ENCODE measurements around the gene COMMD4. TPM values are rescaled to one million over a fixed set of nuclear protein-coding genes. Genes with fewer than 3 reads are reported as not detected.
"Not testable (repeated sequence)": the region's sequence is repeated elsewhere in the genome, so short reads cannot be mapped to it uniquely, and the experiment has no call there.

The COMMD4 gene
- total and polyA plus RNA-seq, 5 donors from 2014 or later: 30.3 to 68.1 (median 47.5) TPM

- peaks cover 12 to 49% (median 20%) of the 10 kb centered on the region in 4 donors for H3K4me1 Mint-ChIP-seq
- H3K36me3 Mint-ChIP-seq: no peaks in the 10 kb centered on the region
- ATAC-seq (ENCODE audit: low read depth in 2 of 2) (no peak), DNase-seq (no peak)
- H3K9me3 Mint-ChIP-seq: peaks cover 0 to 11% (median 5%) of the 10 kb centered on the region in 7 donors
- peaks cover 0 to 18% of the 10 kb centered on the region in 2 experiments for H3K9me3 ChIP-seq (ENCODE audit: control insufficient read depth in 2 of 2, low read length in 2 of 2)
- no peaks in the 10 kb centered on the region for H3K27me3 ChIP-seq (ENCODE audit: control insufficient read depth, insufficient read depth, low read length)
- H3K4me3 ChIP-seq (ENCODE audit: low read depth, low read length): no peak overlapping the region
- H3K27me3 Mint-ChIP-seq: peaks cover 28% of the 10 kb centered on the region
- peak overlapping the region; percentile 60 for H3K27ac ChIP-seq (ENCODE audit: insufficient read depth, low read length, poor library complexity, severe bottlenecking)
- peaks cover 32% of the 10 kb centered on the region for H3K4me1 ChIP-seq (ENCODE audit: control insufficient read depth, insufficient read depth, low read length, poor library complexity, severe bottlenecking)
- H3K27ac Mint-ChIP-seq: peak overlapping the region in 2 of 3 donors; percentile 76 to 94
- H3K4me3 Mint-ChIP-seq: peak overlapping the region in 2 of 4 donors; percentile 83 to 89
- H3K36me3 ChIP-seq (ENCODE audit: control insufficient read depth, insufficient read depth, low read length): no peaks in the 10 kb centered on the region
Observed at GRCh38 chr15:75348034-75348561, 12.2 kb downstream of the COMMD4 start.

GRCh38 chr15:75348562-75349350 is 12.9 kb downstream of the COMMD4 start:
- peak overlapping the region; percentile 76 to 96 (median 82) for H3K27ac Mint-ChIP-seq
- no peak for DNase-seq
- Histone ChIP-seq H3K4me1 (ENCODE audit: control insufficient read depth, insufficient read depth, low read length, poor library complexity, severe bottlenecking) (peaks cover 32% of the 10 kb centered on the region), H3K36me3 (ENCODE audit: control insufficient read depth, insufficient read depth, low read length) (no peaks in the 10 kb centered on the region), H3K4me3 (ENCODE audit: low read depth, low read length) (no peak overlapping the region), H3K27ac (ENCODE audit: insufficient read depth, low read length, poor library complexity, severe bottlenecking) (peak overlapping the region; percentile 70), H3K27me3 (ENCODE audit: control insufficient read depth, insufficient read depth, low read length) (no peaks in the 10 kb centered on the region), H3K9me3 (ENCODE audit: control insufficient read depth in 2 of 2, low read length in 2 of 2) (peaks cover 0 to 18% of the 10 kb centered on the region in 2 experiments)
- peaks cover 0 to 11% (median 5%) of the 10 kb centered on the region in 7 donors for H3K9me3 Mint-ChIP-seq
- no peaks in the 10 kb centered on the region for H3K36me3 Mint-ChIP-seq
- peaks cover 28% of the 10 kb centered on the region for H3K27me3 Mint-ChIP-seq
- H3K4me3 Mint-ChIP-seq: peak overlapping the region in 3 of 4 donors; percentile 69 to 71 (median 69)
- H3K4me1 Mint-ChIP-seq: peaks cover 12 to 49% (median 20%) of the 10 kb centered on the region in 4 donors
- ATAC-seq (ENCODE audit: low read depth in 2 of 2): no peak

- H3K27me3 Mint-ChIP-seq: peaks cover 28% of the 10 kb centered on the region
- Histone ChIP-seq H3K4me1 (ENCODE audit: control insufficient read depth, insufficient read depth, low read length, poor library complexity, severe bottlenecking) (peaks cover 32% of the 10 kb centered on the region), H3K9me3 (ENCODE audit: control insufficient read depth in 2 of 2, low read length in 2 of 2) (peaks cover 0 to 18% of the 10 kb centered on the region in 2 experiments), H3K27ac (ENCODE audit: insufficient read depth, low read length, poor library complexity, severe bottlenecking) (peak overlapping the region; percentile 70)
- not testable (repeated sequence) for H3K36me3 ChIP-seq (ENCODE audit: control insufficient read depth, insufficient read depth, low read length); ATAC-seq (ENCODE audit: low read depth in 2 of 2); H3K27me3 ChIP-seq (ENCODE audit: control insufficient read depth, insufficient read depth, low read length); DNase-seq; H3K4me3 ChIP-seq (ENCODE audit: low read depth, low read length); H3K36me3 Mint-ChIP-seq
- peaks cover 0 to 11% (median 5%) of the 10 kb centered on the region in 7 donors for H3K9me3 Mint-ChIP-seq
- H3K27ac Mint-ChIP-seq: peak overlapping the region; percentile 96 to 97 (median 96)
- peaks cover 12 to 49% (median 20%) of the 10 kb centered on the region in 4 donors for H3K4me1 Mint-ChIP-seq
- H3K4me3 Mint-ChIP-seq: peak overlapping the region; percentile 76 to 89 (median 84)
Observed at GRCh38 chr15:75349351-75349669, 13.4 kb downstream of the COMMD4 start.

GRCh38 chr15:75349851-75350588 is 14.2 kb downstream of the COMMD4 start:
- peaks cover 0 to 18% of the 10 kb centered on the region in 2 experiments for H3K9me3 ChIP-seq (ENCODE audit: control insufficient read depth in 2 of 2, low read length in 2 of 2)

GRCh38 chr15:75350601-75351361 is 14.9 kb downstream of the COMMD4 start:
- peaks cover 0 to 18% of the 10 kb centered on the region in 2 experiments for H3K9me3 ChIP-seq (ENCODE audit: control insufficient read depth in 2 of 2, low read length in 2 of 2)

More at GRCh38 chr15:75349851-75350588, 14.2 kb downstream of the COMMD4 start:
- no peak overlapping the region for H3K4me3 ChIP-seq (ENCODE audit: low read depth, low read length)
- H3K27me3 ChIP-seq (ENCODE audit: control insufficient read depth, insufficient read depth, low read length): no peaks in the 10 kb centered on the region
- H3K36me3 ChIP-seq (ENCODE audit: control insufficient read depth, insufficient read depth, low read length): peaks cover 7% of the 10 kb centered on the region
- peak overlapping the region; percentile 70 for H3K27ac ChIP-seq (ENCODE audit: insufficient read depth, low read length, poor library complexity, severe bottlenecking)
- Mint-ChIP-seq H3K4me1 (peaks cover 12 to 49% (median 20%) of the 10 kb centered on the region in 4 donors), H3K27ac (peak overlapping the region; percentile 96 to 97 (median 96)), H3K4me3 (peak overlapping the region; percentile 76 to 89 (median 84)), H3K27me3 (peaks cover 28% of the 10 kb centered on the region), H3K9me3 (peaks cover 0 to 11% (median 5%) of the 10 kb centered on the region in 7 donors), H3K36me3 (no peaks in the 10 kb centered on the region)
- H3K4me1 ChIP-seq (ENCODE audit: control insufficient read depth, insufficient read depth, low read length, poor library complexity, severe bottlenecking): peaks cover 32% of the 10 kb centered on the region
- ATAC-seq (ENCODE audit: low read depth in 2 of 2): peak; percentile 87 to 89
- DNase-seq: peak; percentile 54 to 94 (median 89)

GRCh38 chr15:75352186-75353080 is 16.6 kb downstream of the COMMD4 start:
- Histone ChIP-seq H3K27me3 (ENCODE audit: control insufficient read depth, insufficient read depth, low read length) (no peaks in the 10 kb centered on the region), H3K4me1 (ENCODE audit: control insufficient read depth, insufficient read depth, low read length, poor library complexity, severe bottlenecking) (peaks cover 21% of the 10 kb centered on the region), H3K36me3 (ENCODE audit: control insufficient read depth, insufficient read depth, low read length) (peaks cover 11% of the 10 kb centered on the region), H3K4me3 (ENCODE audit: low read depth, low read length) (no peak overlapping the region), H3K9me3 (ENCODE audit: control insufficient read depth in 2 of 2, low read length in 2 of 2) (peaks cover 0 to 18% of the 10 kb centered on the region in 2 experiments), H3K27ac (ENCODE audit: insufficient read depth, low read length, poor library complexity, severe bottlenecking) (no peak overlapping the region)
- Mint-ChIP-seq H3K36me3 (peaks cover 4% of the 10 kb centered on the region), H3K27me3 (peaks cover 6% of the 10 kb centered on the region), H3K4me3 (peak overlapping the region in 1 of 4 donors; percentile 58), H3K9me3 (peaks cover 0 to 11% (median 5%) of the 10 kb centered on the region in 7 donors), H3K27ac (peak overlapping the region; percentile 15 to 96 (median 42)), H3K4me1 (peaks cover 4 to 33% (median 12%) of the 10 kb centered on the region in 4 donors)
- ATAC-seq (ENCODE audit: low read depth in 2 of 2): no peak
- DNase-seq: no peak

More at GRCh38 chr15:75350601-75351361, 14.9 kb downstream of the COMMD4 start:
- Histone ChIP-seq H3K27ac (ENCODE audit: insufficient read depth, low read length, poor library complexity, severe bottlenecking) (peak overlapping the region; percentile 70), H3K36me3 (ENCODE audit: control insufficient read depth, insufficient read depth, low read length) (peaks cover 8% of the 10 kb centered on the region), H3K4me1 (ENCODE audit: control insufficient read depth, insufficient read depth, low read length, poor library complexity, severe bottlenecking) (peaks cover 32% of the 10 kb centered on the region), H3K27me3 (ENCODE audit: control insufficient read depth, insufficient read depth, low read length) (no peaks in the 10 kb centered on the region), H3K4me3 (ENCODE audit: low read depth, low read length) (no peak overlapping the region)
- H3K4me3 Mint-ChIP-seq: peak overlapping the region in 2 of 4 donors; percentile 57 to 59
- peaks cover 21% of the 10 kb centered on the region for H3K27me3 Mint-ChIP-seq
- peaks cover 0 to 11% (median 5%) of the 10 kb centered on the region in 7 donors for H3K9me3 Mint-ChIP-seq
- no peaks in the 10 kb centered on the region for H3K36me3 Mint-ChIP-seq
- DNase-seq: no peak
- no peak for ATAC-seq (ENCODE audit: low read depth in 2 of 2)
- H3K27ac Mint-ChIP-seq: peak overlapping the region; percentile 96 to 97 (median 96)
- peaks cover 12 to 45% (median 20%) of the 10 kb centered on the region in 4 donors for H3K4me1 Mint-ChIP-seq

All from CD4-positive, CD25-positive, alpha-beta regulatory T cell (primary cell).